HL-60 (cell line): ENCODE measurements around the gene LRRC4B.

Experiments
- POLR2AphosphoS5 ChIP-seq: IDR thresholded peaks from 2 replicates; pipeline ENCODE4 v1.6.1; 2012; ENCODE audit warnings: low read depth
- SPI1 ChIP-seq: IDR thresholded peaks from 2 replicates; pipeline ENCODE4 v1.6.1; 2012; ENCODE audit warnings: low read depth, mild to moderate bottlenecking, borderline replicate concordance
- TF ChIP-seq, protein P1 (sequence below): IDR thresholded peaks from one replicate; pipeline ENCODE4 v1.5.1; 2011; ENCODE audit warnings: low read length, control low read depth, inconsistent platforms; ENCODE audit not compliant: insufficient read depth

DNA sequence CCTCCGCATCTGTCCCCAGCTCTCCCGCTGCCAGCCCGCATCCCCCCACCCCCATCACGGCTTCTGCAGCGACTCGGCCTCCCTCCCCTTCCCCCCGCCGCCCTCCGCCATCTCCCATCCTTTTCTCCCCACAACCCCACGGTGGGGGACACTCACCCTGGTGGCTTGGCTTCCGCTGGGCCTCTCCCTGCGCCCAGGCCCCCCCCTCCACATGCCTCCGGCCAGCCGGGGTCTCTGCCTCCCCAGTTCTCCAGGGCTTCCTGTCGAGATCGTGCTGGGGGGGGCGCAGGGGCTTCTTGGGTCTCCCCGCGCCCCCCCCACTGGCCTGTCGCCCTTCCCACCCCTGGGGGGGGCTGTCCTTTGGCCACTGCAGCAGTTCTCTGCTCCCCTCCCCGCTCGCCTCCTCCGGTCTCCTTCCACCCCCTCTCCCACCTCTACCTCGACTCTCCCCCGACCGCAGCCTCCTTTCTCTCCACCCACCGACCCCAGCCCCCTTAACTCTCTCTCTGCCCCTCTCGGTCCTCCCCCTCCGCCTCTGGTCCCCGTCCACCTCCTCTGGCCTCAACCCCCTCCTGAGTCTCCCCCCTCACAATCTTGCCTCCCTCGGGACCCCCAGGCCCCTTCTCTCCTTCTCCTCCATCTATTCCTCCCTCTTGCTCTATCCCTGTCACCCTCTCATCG is 17.1 kb downstream of the LRRC4B start:
- TF ChIP-seq SPI1: no peak
- no peak for TF ChIP-seq POLR2AphosphoS5
- TF ChIP-seq, protein P1, sequence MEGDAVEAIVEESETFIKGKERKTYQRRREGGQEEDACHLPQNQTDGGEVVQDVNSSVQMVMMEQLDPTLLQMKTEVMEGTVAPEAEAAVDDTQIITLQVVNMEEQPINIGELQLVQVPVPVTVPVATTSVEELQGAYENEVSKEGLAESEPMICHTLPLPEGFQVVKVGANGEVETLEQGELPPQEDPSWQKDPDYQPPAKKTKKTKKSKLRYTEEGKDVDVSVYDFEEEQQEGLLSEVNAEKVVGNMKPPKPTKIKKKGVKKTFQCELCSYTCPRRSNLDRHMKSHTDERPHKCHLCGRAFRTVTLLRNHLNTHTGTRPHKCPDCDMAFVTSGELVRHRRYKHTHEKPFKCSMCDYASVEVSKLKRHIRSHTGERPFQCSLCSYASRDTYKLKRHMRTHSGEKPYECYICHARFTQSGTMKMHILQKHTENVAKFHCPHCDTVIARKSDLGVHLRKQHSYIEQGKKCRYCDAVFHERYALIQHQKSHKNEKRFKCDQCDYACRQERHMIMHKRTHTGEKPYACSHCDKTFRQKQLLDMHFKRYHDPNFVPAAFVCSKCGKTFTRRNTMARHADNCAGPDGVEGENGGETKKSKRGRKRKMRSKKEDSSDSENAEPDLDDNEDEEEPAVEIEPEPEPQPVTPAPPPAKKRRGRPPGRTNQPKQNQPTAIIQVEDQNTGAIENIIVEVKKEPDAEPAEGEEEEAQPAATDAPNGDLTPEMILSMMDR: no peak
